ENCODE data around the gene RAPGEF2.

Gene RAPGEF2

DNA sequence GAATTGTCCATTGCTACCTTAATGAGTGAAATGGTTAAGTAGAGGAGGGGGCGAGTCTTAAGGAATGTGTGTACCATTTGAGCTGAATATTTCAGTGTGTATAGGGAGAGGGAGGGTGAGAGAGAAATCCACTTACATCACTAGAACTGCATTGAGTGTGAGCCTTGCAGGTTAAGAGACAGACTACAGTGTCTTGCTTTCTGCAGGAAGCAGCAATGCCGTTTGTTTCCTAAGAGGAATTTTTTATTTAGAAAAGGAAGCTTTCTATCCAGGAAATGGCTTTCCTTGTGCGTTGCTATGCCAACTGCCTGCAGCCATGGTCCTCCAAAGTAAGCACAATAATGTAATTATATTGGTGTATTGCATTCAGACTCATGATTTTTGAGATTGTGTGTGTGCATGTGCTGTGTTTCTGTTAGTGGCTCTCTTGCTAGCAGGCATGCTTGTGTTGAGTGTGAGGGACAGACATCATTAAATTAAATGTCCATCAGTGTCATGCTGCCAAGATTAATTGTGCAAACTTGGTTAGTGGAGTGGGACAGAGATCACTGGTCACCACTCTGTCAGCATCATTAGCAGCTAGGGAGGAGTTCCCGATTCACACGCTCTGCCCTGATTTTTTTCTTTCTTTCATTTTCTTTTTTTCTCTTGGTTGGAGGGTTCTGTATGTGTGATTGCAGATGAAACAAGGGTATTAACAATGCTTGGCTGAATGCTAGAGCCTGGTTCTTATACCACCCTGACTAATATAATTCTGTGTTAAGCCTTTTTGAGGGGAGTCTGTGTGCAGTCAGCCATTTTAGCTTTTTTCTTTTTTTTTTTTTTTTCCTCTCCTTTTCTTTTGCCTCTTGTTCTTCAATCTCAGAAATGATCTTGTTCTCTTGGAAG lies 164.3 kb downstream of the RAPGEF2 start:
- Mint-ChIP-seq H3K4me3 (no peak overlapping the region), H3K27me3 (no peaks in the 10 kb centered on the region), H3K27ac (no peak overlapping the region), H3K36me3 (peaks cover 8% of the 10 kb centered on the region), H3K4me1 (ENCODE audit: low read depth) (peaks cover 4% of the 10 kb centered on the region), H3K9me3 (ENCODE audit: low read depth) (no peaks in the 10 kb centered on the region)

GRCh38 chr4:159267869-159268285 lies 165.0 kb downstream of the RAPGEF2 start:
- Mint-ChIP-seq H3K9me3 (ENCODE audit: low read depth) (no peaks in the 10 kb centered on the region), H3K4me3 (no peak overlapping the region), H3K27ac (no peak overlapping the region), H3K27me3 (no peaks in the 10 kb centered on the region), H3K36me3 (peaks cover 6% of the 10 kb centered on the region), H3K4me1 (ENCODE audit: low read depth) (peaks cover 10% of the 10 kb centered on the region)

GRCh38 chr4:159268607-159269006 lies 165.7 kb downstream of the RAPGEF2 start:
- Mint-ChIP-seq H3K4me1 (ENCODE audit: low read depth) (peaks cover 11% of the 10 kb centered on the region), H3K4me3 (no peak overlapping the region), H3K27ac (no peak overlapping the region), H3K27me3 (no peaks in the 10 kb centered on the region), H3K9me3 (ENCODE audit: low read depth) (no peaks in the 10 kb centered on the region), H3K36me3 (peaks cover 6% of the 10 kb centered on the region)

DNA sequence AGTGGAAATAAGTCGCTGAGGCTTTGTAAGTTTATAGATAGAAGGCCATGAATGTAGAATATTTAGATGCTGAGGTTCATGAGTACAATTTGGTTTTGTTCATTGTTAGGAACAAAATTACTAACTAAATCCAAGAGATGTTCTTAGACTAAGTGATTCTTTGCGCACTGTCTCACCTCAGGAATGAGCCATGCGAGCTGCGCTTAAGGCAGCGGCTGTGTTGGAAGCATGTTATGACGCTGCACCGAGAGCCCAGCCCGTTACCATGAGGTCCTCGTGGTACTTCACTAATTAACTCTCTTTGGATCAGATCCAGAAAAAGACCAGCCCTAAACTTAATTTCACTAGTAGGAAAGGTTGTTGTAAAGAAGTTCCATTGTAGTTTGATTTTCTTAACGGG lies 166.2 kb downstream of the RAPGEF2 start:
- Mint-ChIP-seq H3K4me3 (no peak overlapping the region), H3K27ac (no peak overlapping the region), H3K9me3 (ENCODE audit: low read depth) (no peaks in the 10 kb centered on the region), H3K27me3 (no peaks in the 10 kb centered on the region), H3K36me3 (peaks cover 6% of the 10 kb centered on the region), H3K4me1 (ENCODE audit: low read depth) (peaks cover 11% of the 10 kb centered on the region)

DNA sequence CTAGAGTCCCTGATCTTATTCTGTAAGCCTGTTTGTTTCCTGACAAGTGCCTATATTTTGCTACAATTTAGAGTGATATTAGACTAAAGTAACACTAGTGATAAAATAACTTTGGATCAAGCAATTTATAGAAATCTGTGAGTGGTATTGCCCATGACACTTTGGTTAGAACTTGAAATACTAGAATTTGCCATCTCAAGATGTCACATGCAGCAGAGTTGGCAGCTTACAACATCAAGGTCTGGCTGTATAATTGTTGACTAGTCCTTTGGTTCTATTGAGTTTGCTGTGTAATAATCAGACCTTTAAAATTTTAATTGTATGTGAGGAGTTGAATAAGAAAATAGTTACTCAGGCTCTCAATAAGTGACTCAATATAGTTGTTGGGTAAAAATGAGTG lies 167.1 kb downstream of the RAPGEF2 start:
- Mint-ChIP-seq H3K4me1 (ENCODE audit: low read depth) (peaks cover 11% of the 10 kb centered on the region), H3K27me3 (no peaks in the 10 kb centered on the region), H3K27ac (no peak overlapping the region), H3K9me3 (ENCODE audit: low read depth) (no peaks in the 10 kb centered on the region), H3K4me3 (no peak overlapping the region), H3K36me3 (peaks cover 6% of the 10 kb centered on the region)

- Mint-ChIP-seq H3K27me3 (no peaks in the 10 kb centered on the region), H3K36me3 (peaks cover 3% of the 10 kb centered on the region), H3K9me3 (ENCODE audit: low read depth) (no peaks in the 10 kb centered on the region), H3K27ac (no peak overlapping the region), H3K4me3 (no peak overlapping the region), H3K4me1 (ENCODE audit: low read depth) (peaks cover 11% of the 10 kb centered on the region)
Observed at GRCh38 chr4:159271856-159272255, 169.0 kb downstream of the RAPGEF2 start.

DNA sequence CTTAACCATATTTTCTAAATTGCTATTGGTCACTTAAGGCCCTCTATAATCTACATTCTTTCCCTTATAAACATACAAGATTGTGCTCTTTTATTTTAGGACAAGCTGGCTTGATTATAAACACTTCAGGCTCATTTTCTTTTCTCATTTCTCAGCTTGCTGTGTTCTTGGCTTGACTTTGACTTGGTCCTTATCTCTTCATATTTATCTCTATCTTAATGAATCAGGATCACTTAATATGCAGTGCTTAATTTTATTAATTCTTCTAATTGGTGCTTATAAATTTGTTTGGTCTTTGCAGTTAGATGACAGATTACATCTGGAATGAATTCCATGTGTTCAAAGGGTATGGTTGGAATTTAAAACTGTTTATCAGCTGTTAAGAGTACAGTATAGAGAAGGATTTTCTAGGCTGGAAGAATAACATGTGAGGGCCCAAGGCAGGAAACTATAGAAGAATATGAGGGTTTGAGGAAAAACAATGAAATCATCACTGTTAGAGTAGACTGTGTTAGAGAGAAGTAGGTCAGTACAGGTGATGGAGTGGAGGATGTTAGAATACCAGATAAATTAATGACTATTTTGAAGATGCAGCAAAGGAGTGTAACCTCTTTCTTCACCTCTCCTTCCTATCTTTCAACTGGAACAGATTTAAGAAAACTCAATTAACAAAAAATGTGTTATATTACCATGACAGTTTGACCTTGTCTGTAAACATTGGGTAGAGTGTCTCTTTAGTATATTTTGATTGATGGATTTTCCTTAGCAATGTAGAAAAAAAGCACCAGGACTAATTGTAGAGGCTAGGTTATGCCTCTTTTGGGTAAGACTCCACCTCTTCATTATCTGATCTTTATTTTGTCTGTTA lies 169.6 kb downstream of the RAPGEF2 start:
- H3K36me3 Mint-ChIP-seq = peaks cover 3% of the 10 kb centered on the region

GRCh38 chr4:159273141-159273438 lies 170.2 kb downstream of the RAPGEF2 start:
- peaks cover 3% of the 10 kb centered on the region for H3K36me3 Mint-ChIP-seq
- peaks cover 11% of the 10 kb centered on the region for H3K4me1 Mint-ChIP-seq (ENCODE audit: low read depth)
- no peaks in the 10 kb centered on the region for H3K9me3 Mint-ChIP-seq (ENCODE audit: low read depth)
- H3K27ac Mint-ChIP-seq = no peak overlapping the region
- H3K27me3 Mint-ChIP-seq = no peaks in the 10 kb centered on the region
- no peak overlapping the region for H3K4me3 Mint-ChIP-seq

More for the DNA sequence above, 169.6 kb downstream of the RAPGEF2 start:
- Mint-ChIP-seq H3K4me3 (no peak overlapping the region), H3K9me3 (ENCODE audit: low read depth) (no peaks in the 10 kb centered on the region), H3K4me1 (ENCODE audit: low read depth) (peaks cover 11% of the 10 kb centered on the region), H3K27ac (no peak overlapping the region), H3K27me3 (no peaks in the 10 kb centered on the region)

GRCh38 chr4:159273841-159274240 lies 171.0 kb downstream of the RAPGEF2 start:
- H3K36me3 Mint-ChIP-seq = peaks cover 6% of the 10 kb centered on the region
- H3K27me3 Mint-ChIP-seq = no peaks in the 10 kb centered on the region
- H3K9me3 Mint-ChIP-seq (ENCODE audit: low read depth) = no peaks in the 10 kb centered on the region
- H3K27ac Mint-ChIP-seq = no peak overlapping the region
- H3K4me3 Mint-ChIP-seq = no peak overlapping the region
- H3K4me1 Mint-ChIP-seq (ENCODE audit: low read depth) = peaks cover 11% of the 10 kb centered on the region

GRCh38 chr4:159278399-159278798 lies 175.5 kb downstream of the RAPGEF2 start:
- H3K36me3 Mint-ChIP-seq = peaks cover 7% of the 10 kb centered on the region
- H3K9me3 Mint-ChIP-seq (ENCODE audit: low read depth) = no peaks in the 10 kb centered on the region
- no peak overlapping the region for H3K27ac Mint-ChIP-seq
- no peak overlapping the region for H3K4me3 Mint-ChIP-seq
- no peaks in the 10 kb centered on the region for H3K4me1 Mint-ChIP-seq (ENCODE audit: low read depth)
- H3K27me3 Mint-ChIP-seq = no peaks in the 10 kb centered on the region

DNA sequence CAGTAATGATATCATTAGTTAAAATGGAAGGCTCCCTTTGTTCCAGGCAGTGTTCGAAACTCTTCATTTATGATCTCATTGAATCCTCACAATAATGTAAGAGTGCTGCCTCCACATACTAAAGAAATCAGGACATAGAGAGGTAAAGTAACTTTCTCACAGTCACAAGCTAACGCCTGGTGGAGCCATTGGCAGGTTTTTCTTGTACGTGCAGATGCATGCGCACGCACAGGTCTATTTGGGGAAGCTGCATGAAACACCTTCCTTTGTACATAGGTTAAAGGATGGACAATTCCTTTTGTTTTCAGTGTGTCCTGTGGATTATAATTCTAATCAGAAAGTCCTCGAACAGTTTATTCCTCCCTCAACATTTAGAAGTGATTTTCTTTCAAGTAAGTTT lies 176.2 kb downstream of the RAPGEF2 start:
- H3K4me3 Mint-ChIP-seq = no peak overlapping the region
- no peaks in the 10 kb centered on the region for H3K27me3 Mint-ChIP-seq
- no peaks in the 10 kb centered on the region for H3K4me1 Mint-ChIP-seq (ENCODE audit: low read depth)
- no peak overlapping the region for H3K27ac Mint-ChIP-seq
- H3K9me3 Mint-ChIP-seq (ENCODE audit: low read depth) = no peaks in the 10 kb centered on the region
- peaks cover 7% of the 10 kb centered on the region for H3K36me3 Mint-ChIP-seq

GRCh38 chr4:159280442-159281172 lies 177.7 kb downstream of the RAPGEF2 start:
- H3K27ac Mint-ChIP-seq = no peak overlapping the region
- H3K27me3 Mint-ChIP-seq = no peaks in the 10 kb centered on the region
- no peak overlapping the region for H3K4me3 Mint-ChIP-seq
- no peaks in the 10 kb centered on the region for H3K4me1 Mint-ChIP-seq (ENCODE audit: low read depth)
- H3K9me3 Mint-ChIP-seq (ENCODE audit: low read depth) = no peaks in the 10 kb centered on the region
- H3K36me3 Mint-ChIP-seq = peaks cover 7% of the 10 kb centered on the region

GRCh38 chr4:159281771-159282170 lies 178.9 kb downstream of the RAPGEF2 start:
- H3K9me3 Mint-ChIP-seq (ENCODE audit: low read depth) = no peaks in the 10 kb centered on the region
- H3K27me3 Mint-ChIP-seq = no peaks in the 10 kb centered on the region
- no peaks in the 10 kb centered on the region for H3K4me1 Mint-ChIP-seq (ENCODE audit: low read depth)
- no peak overlapping the region for H3K27ac Mint-ChIP-seq
- H3K4me3 Mint-ChIP-seq = no peak overlapping the region
- peaks cover 7% of the 10 kb centered on the region for H3K36me3 Mint-ChIP-seq

- Mint-ChIP-seq H3K9me3 (ENCODE audit: low read depth) (no peaks in the 10 kb centered on the region), H3K36me3 (peaks cover 7% of the 10 kb centered on the region), H3K4me1 (ENCODE audit: low read depth) (no peaks in the 10 kb centered on the region), H3K27me3 (no peaks in the 10 kb centered on the region), H3K27ac (no peak overlapping the region), H3K4me3 (no peak overlapping the region)
Observed at GRCh38 chr4:159282329-159282728, 179.4 kb downstream of the RAPGEF2 start.

- Mint-ChIP-seq H3K4me1 (ENCODE audit: low read depth) (no peaks in the 10 kb centered on the region), H3K4me3 (no peak overlapping the region), H3K27me3 (no peaks in the 10 kb centered on the region), H3K9me3 (ENCODE audit: low read depth) (no peaks in the 10 kb centered on the region), H3K27ac (no peak overlapping the region), H3K36me3 (peaks cover 7% of the 10 kb centered on the region)
Observed at GRCh38 chr4:159282944-159283343, 180.1 kb downstream of the RAPGEF2 start.
